GM21619 (cell line): ENCODE data around the gene PDK1.

Experiments
- ATAC-seq: cut with Tn5 transposase; IDR thresholded peaks from one replicate; pipeline ENCODE4 v1.9.1; 2021; ENCODE audit not compliant: unreplicated experiment

PDK1 gene

DNA sequence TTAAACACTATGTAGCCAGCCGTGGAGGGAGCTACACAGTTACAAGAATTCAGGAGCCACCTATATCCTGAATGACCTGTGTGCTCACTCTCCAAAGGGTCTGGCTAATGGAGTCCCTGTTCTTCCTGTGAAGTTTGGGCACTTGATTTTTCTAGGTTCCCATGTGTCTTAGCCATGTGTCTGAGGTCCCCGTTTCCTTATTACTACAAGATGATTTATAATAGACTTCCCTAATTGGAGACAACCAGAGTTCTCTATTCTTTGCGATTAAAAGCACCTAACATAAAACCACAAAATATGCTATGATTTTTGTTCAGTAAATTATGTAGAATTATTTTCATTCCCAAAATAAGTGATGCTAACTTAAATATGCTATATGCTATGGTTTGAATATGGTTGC, 83.4 kb downstream of the PDK1 start:
- no peak for ATAC-seq

DNA sequence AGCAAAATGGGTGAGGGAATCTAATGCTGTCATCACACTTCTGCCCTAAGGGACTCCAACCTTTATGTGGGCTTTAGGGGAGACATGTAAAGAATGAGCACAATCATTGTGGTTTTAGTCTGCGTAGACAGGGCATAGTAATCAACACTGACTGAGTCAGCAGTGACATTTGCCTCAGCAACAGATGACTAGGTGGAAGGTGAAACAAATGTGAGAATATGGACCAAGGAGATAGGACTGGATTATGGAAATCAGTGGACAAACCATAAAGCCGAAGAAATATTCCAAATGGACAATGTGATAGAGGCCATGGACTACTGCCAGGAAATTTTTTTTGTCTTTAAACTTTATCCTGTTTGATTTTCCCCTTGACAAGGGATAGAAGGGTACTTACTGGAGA, 83.9 kb downstream of the PDK1 start:
- no peak for ATAC-seq

DNA sequence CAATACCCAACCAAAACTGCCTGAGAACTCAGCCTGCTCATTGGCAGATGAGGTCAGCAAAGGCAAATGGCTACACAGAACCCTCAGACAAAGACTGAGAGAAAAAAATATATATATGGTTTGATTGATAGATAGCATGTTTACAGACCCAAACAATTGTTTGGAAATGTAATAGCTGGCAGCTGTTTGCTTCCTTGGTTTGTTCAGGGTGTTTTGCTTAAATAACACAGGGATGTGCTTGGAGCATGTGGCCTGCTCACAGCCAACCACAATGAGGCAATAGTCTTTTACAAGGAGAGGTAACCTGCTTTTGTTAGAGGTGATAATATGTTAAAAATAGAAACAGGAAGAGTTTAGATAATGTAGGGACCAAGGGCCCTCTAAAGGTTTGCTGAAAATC, 84.5 kb downstream of the PDK1 start:
- no peak for ATAC-seq

GRCh38 chr2:172642301-172643020, 86.6 kb downstream of the PDK1 start:
- no peak for ATAC-seq

GRCh38 chr2:172643142-172643541, 87.3 kb downstream of the PDK1 start:
- no peak for ATAC-seq

GRCh38 chr2:172647439-172647838, 91.5 kb downstream of the PDK1 start:
- ATAC-seq: no peak

GRCh38 chr2:172655091-172655837, 99.4 kb downstream of the PDK1 start:
- ATAC-seq: no peak

DNA sequence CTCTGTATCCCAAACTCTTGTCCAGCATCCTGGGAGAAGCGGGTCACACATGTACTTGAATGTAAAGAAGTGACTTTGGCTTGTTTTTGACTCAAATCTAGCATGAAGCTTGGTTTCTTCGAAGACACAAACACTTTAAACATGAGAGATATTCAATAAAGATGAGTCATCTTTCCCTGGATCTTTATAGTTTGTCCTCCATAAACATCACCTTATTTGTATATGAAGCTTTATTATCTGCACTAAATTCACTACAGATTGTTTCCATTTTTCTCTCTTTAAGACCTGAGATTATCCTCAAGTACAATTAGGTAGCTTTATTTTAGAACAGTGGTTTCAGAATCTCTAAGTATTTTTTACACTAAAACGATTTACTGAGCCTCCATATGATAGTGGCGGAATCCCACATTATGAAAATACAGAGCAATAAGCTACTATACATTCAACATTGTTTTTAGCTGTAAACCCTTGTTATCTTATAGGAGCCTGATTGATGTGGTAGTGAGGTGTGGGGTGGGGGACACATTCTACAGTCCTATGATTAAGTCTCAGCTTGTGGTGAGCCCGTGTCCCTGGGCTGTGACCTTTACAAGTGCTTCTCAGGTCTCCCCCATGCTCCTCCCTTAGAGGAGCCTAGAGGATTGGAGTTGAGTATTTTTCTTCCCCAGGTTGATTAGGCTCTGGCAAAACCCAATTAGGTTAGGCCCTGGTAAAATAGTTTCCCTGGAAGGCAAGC, 100.1 kb downstream of the PDK1 start:
- no peak for ATAC-seq
